Measurements from ENCODE around the gene BCL3.
"Not testable (repeated sequence)": the region's sequence is repeated elsewhere in the genome, so short reads cannot be mapped to it uniquely, and the experiment has no call there.

Gene BCL3

DNA sequence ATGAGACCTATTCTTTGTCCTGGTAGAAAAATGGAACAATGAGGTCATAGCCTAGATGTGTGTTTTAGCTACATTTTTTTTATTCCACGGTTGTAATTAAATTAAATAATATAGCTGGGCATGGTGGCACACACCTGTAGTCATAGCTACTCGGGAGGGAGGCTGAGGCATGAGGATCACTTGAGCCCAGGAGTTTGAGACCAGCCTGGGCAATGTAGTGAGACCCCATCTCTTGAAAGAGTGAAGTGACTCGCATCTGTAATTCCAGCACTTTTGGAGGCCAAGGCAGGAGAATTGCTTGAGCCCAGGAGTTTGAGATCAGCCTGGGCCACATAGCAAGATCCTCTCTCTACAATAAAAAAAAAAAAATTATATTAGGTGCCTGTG is 17.4 kb downstream of the BCL3 start:
- no peaks in the 10 kb centered on the region for H3K36me3 ChIP-seq (replicated peaks)
- DNase-seq (ENCODE audit: low spot score in 2 of 2): no peak
- H3K4me3 ChIP-seq: no peak overlapping the region
- H3K4me1 ChIP-seq: peaks cover 3% of the 10 kb centered on the region; the same call in 1 of the 2 replicates
- H3K27me3 ChIP-seq (ENCODE audit: low read depth): no peaks in the 10 kb centered on the region
- in situ Hi-C loops (cut with MboI; ENCODE audit: low sequenced_read_pairs): no loop called here
- no peaks in the 10 kb centered on the region for H3K9me3 ChIP-seq

- in situ Hi-C loops (cut with MboI; ENCODE audit: low sequenced_read_pairs): no loop called here
Measured at GRCh38 chr19:44767295-44768180, 19.0 kb downstream of the BCL3 start.

GRCh38 chr19:44770550-44771257 is 22.2 kb downstream of the BCL3 start:
- Histone ChIP-seq H3K4me3 (no peak overlapping the region), H3K27me3 (ENCODE audit: low read depth) (no peaks in the 10 kb centered on the region), H3K9me3 (no peaks in the 10 kb centered on the region), H3K4me1 (peaks cover 4% of the 10 kb centered on the region), H3K36me3 (replicated peaks) (no peaks in the 10 kb centered on the region)
- in situ Hi-C loops (cut with MboI; ENCODE audit: low sequenced_read_pairs): loop anchor here (5.0 to 10.0 kb wide), 2 partner anchors 48 to 196 kb away; no protein-coding TSS in a partner anchor
- peak; percentile 96 for DNase-seq (ENCODE audit: low spot score in 2 of 2)

More at GRCh38 chr19:44767295-44768180, 19.0 kb downstream of the BCL3 start:
- DNase-seq (ENCODE audit: low spot score in 2 of 2): no peak
- Histone ChIP-seq H3K27me3 (ENCODE audit: low read depth) (no peaks in the 10 kb centered on the region), H3K36me3 (replicated peaks) (no peaks in the 10 kb centered on the region), H3K9me3 (no peaks in the 10 kb centered on the region), H3K4me1 (peaks cover 4% of the 10 kb centered on the region; the same call in 1 of the 2 replicates), H3K4me3 (no peak overlapping the region)

DNA sequence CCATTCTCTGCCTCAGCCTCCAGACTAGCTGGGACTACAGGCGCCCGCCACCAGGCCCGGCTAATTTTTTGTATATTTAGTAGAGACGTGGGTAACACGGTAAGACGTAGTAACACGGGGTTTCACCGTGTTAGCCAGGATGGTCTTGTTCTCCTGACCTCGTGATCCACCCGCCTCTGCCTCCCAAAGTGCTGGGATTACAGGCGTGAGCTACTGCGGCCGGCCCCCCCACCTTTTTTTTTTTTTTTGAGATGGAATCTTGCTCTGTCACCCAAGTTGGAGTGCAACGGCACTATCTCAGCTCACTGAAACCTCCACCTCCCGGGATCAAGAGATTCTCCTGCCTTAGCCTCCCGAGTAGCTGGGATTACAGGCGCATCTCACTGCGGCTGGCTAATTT is 23.6 kb downstream of the BCL3 start:
- H3K4me3 ChIP-seq; DNase-seq (ENCODE audit: low spot score in 2 of 2); H3K9me3 ChIP-seq; H3K36me3 ChIP-seq (replicated peaks); H3K4me1 ChIP-seq; H3K27me3 ChIP-seq (ENCODE audit: low read depth): not testable (repeated sequence)
- in situ Hi-C loops (cut with MboI; ENCODE audit: low sequenced_read_pairs): loop anchor here (5.0 to 10.0 kb wide), 2 partner anchors 50 to 197 kb away; no protein-coding TSS in a partner anchor

DNA sequence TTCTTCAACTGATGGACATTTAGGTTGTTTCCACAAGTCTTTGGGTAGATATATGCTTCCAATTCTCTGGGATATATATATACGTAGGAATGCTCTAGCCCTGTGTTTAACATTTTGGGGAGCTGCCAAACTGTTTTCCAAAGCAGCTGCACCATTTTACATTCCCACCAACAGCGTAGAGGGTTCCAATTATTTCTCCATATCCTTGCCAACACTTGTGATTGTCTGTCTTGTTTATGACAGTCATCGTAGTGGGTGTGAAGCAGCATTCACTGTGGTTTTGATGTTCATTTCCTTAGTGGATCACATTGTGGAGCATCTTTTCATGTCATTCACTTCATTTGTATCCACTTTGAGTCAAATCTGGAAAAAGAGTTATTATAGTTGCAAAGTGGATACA is 24.5 kb downstream of the BCL3 start:
- H3K27me3 ChIP-seq (ENCODE audit: low read depth): no peaks in the 10 kb centered on the region
- in situ Hi-C loops (cut with MboI; ENCODE audit: low sequenced_read_pairs): loop anchor here (5.0 to 10.0 kb wide), 2 partner anchors 51 to 198 kb away; no protein-coding TSS in a partner anchor
- no peak for DNase-seq (ENCODE audit: low spot score in 2 of 2)

DNA sequence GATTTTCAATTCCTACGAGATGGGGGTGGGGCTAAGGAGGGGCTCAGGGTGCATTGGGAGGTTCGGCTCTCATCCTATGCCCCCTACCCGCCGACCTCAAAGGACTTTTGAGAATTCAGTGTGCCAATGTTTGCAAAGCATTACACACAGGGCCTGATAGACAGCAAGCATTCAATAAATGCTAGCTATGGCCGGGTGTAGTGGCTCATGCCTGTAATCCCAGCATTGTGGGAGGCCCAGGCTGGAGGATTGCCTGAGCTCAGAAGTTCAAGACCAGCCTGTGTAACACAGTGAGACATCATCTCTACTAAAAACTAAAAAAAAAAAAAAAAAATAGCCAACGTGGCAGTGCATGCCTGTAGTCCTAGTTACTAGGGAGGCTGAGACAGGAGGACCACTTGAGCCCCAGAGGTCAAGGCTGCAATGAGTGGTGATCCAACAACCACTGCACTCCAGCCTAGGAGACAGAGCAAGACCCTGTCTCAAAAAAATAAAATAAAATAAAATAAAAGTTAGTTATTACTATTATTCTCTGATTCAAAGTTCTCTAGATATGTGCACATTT is 27.2 kb downstream of the BCL3 start:
- no peaks in the 10 kb centered on the region for H3K9me3 ChIP-seq
- no peak overlapping the region for H3K4me3 ChIP-seq
- H3K27me3 ChIP-seq (ENCODE audit: low read depth): no peaks in the 10 kb centered on the region
- H3K36me3 ChIP-seq (replicated peaks): no peaks in the 10 kb centered on the region
- in situ Hi-C loops (cut with MboI; ENCODE audit: low sequenced_read_pairs): loop anchor here (10.0 kb wide), 1 partner anchor 201 kb away; no protein-coding TSS in a partner anchor
- H3K4me1 ChIP-seq: peaks cover 4% of the 10 kb centered on the region
- DNase-seq (ENCODE audit: low spot score in 2 of 2): no peak

More for the DNA sequence above, 24.5 kb downstream of the BCL3 start:
- H3K9me3 ChIP-seq: no peaks in the 10 kb centered on the region
- peaks cover 4% of the 10 kb centered on the region for H3K4me1 ChIP-seq
- no peak overlapping the region for H3K4me3 ChIP-seq
- no peaks in the 10 kb centered on the region for H3K36me3 ChIP-seq (replicated peaks)

DNA sequence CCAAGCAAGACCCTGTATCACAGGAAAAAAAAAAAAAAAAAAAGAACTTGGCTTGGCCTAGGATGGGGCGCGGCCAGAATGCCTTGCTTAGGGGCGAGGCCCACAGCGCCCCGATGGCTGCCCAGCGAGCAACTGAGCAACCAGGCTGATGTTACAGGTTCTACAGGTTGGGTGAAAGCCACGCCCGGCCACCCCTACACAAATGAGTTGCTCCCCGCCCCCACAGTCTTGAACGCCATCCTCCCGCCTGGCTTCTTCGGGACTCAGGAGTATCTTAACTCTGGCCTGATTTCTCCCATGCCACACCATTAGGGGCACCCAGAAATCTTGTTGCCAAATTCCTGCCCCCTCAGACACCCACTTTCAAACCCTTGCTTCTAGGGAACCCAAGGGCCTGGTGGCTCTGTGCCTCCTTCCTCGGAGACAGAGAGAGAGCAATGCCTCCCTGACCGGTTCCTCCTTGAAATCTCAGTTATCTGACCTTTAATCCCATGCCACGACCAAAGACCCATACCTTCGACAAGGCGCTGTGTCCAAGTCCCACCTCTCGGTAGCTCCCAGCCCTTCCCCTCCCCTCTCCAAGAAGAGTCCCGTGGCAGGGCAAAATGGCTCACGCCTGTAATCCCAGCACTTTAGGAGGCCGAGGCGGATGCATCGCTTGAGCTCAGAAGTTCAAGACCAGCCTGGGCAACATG is 28.0 kb downstream of the BCL3 start:
- H3K4me1 ChIP-seq: no peaks in the 10 kb centered on the region; the same call in 1 of the 2 replicates
- in situ Hi-C loops (cut with MboI; ENCODE audit: low sequenced_read_pairs): loop anchor here (10.0 kb wide), 1 partner anchor 202 kb away; no protein-coding TSS in a partner anchor
- DNase-seq (ENCODE audit: low spot score in 2 of 2): no peak

GRCh38 chr19:44777715-44778347 is 29.3 kb downstream of the BCL3 start, which contains the start of gene CBLC:
TSS of gene CBLC (plus strand) at chr19:44777890. CDS start at chr19:44777932, 42 bp downstream.
- peak in 1 of 2 experiments; percentile 56 for DNase-seq (ENCODE audit: low spot score in 2 of 2)
- Histone ChIP-seq H3K4me1 (no peaks in the 10 kb centered on the region; the same call in 1 of the 2 replicates), H3K9me3 (no peaks in the 10 kb centered on the region), H3K4me3 (no peak within 1 kb of the TSS), H3K36me3 (replicated peaks) (no peaks in the 10 kb centered on the region), H3K27me3 (ENCODE audit: low read depth) (no peaks in the 10 kb centered on the region)
- in situ Hi-C loops (cut with MboI; ENCODE audit: low sequenced_read_pairs): loop anchor here (10.0 kb wide), 1 partner anchor 203 kb away; no protein-coding TSS in a partner anchor

More for the DNA sequence above, 28.0 kb downstream of the BCL3 start:
- no peaks in the 10 kb centered on the region for H3K9me3 ChIP-seq
- no peak overlapping the region for H3K4me3 ChIP-seq
- H3K36me3 ChIP-seq (replicated peaks): no peaks in the 10 kb centered on the region
- no peaks in the 10 kb centered on the region for H3K27me3 ChIP-seq (ENCODE audit: low read depth)

DNA sequence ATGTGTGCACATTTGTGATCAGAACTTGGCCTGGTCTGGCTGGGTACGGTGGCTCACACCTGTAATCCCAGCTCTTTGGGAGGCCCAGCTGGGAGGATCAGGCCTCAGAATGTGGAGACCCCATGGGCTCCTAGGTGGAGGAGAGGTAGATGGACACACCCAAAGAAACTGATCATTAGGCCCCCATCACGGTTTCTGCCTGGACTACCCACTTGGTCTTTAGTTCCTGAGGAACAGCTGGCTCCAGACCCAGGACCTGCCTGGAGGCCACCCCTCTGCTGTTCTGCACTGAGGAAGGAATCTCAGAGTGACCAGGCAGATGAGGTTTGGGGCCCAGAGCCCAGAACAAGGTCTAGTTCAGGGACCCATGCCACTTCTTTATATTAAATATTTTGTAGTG is 30.6 kb downstream of the BCL3 start:
- H3K27me3 ChIP-seq (ENCODE audit: low read depth): no peaks in the 10 kb centered on the region
- in situ Hi-C loops (cut with MboI; ENCODE audit: low sequenced_read_pairs): loop anchor here (10.0 kb wide), 1 partner anchor 204 kb away; no protein-coding TSS in a partner anchor
- no peaks in the 10 kb centered on the region; the same call in 1 of the 2 replicates for H3K4me1 ChIP-seq
- no peak overlapping the region for H3K4me3 ChIP-seq
- no peaks in the 10 kb centered on the region for H3K36me3 ChIP-seq (replicated peaks)
- no peaks in the 10 kb centered on the region for H3K9me3 ChIP-seq
- DNase-seq (ENCODE audit: low spot score in 2 of 2): no peak

GRCh38 chr19:44781694-44782093 is 33.2 kb downstream of the BCL3 start:
- H3K4me3 ChIP-seq; DNase-seq (ENCODE audit: low spot score in 2 of 2); H3K36me3 ChIP-seq (replicated peaks); H3K4me1 ChIP-seq; in situ Hi-C loops (cut with MboI; ENCODE audit: low sequenced_read_pairs); H3K9me3 ChIP-seq; H3K27me3 ChIP-seq (ENCODE audit: low read depth): not testable (repeated sequence)

DNA sequence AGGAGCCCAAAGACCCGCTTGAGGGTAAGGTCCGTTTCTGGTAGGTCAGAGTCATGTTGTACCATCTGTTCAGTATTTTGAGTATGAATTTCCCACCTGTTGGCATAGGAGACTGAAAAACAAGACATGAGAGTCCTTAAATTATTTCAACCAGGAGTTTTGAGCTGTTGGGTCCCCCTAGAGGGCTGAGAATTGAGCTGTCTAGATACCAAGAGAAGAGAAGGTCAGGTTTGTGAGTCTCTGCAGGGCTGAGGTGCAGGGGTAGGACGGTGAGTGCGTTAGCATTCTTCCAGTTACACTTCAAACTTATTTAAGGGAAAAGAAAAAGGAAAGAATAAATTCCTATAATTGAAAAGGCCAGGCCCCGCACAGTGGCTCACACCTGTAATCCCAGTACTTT is 34.2 kb downstream of the BCL3 start:
- H3K9me3 ChIP-seq: no peaks in the 10 kb centered on the region
- in situ Hi-C loops (cut with MboI; ENCODE audit: low sequenced_read_pairs): no loop called here
- no peak for DNase-seq (ENCODE audit: low spot score in 2 of 2)
- H3K4me1 ChIP-seq: peaks cover 3% of the 10 kb centered on the region; the same call in 1 of the 2 replicates
- H3K4me3 ChIP-seq: no peak overlapping the region
- H3K27me3 ChIP-seq (ENCODE audit: low read depth): no peaks in the 10 kb centered on the region
- H3K36me3 ChIP-seq (replicated peaks): no peaks in the 10 kb centered on the region

DNA sequence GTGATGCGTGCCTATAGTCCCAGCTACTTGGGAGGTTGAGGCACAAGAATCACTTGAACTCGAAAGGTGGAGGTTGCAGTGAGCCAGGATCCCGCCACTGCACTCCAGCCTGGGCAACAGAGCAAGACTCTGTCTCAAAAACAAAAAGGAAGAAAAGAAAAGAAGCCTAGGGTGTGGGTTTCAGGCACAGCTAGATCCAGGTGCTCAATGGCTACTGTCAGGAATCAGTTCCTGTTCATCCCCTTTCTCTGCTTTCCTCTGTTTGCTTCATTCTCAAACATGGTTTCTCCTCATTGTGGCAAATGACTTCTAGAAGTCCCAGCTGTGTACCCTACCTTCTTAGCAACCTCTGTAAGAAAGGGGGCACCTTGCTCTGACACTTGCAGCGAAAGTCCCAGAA is 35.0 kb downstream of the BCL3 start:
- Histone ChIP-seq H3K27me3 (ENCODE audit: low read depth) (no peaks in the 10 kb centered on the region), H3K4me1 (peaks cover 3% of the 10 kb centered on the region; the same call in 1 of the 2 replicates), H3K36me3 (replicated peaks) (no peaks in the 10 kb centered on the region), H3K4me3 (no peak overlapping the region), H3K9me3 (no peaks in the 10 kb centered on the region)
- in situ Hi-C loops (cut with MboI; ENCODE audit: low sequenced_read_pairs): no loop called here
- DNase-seq (ENCODE audit: low spot score in 2 of 2): no peak
